Activated T-cell treated with anti-CD3 and anti-CD28 coated beads, Interleukin-2, amount 50 U/mL, for 1 hour (primary cell): Measurements from ENCODE around the gene SLC50A1.

Source experiments
- DNase-seq: peaks from one replicate; pipeline ENCODE4 v3.0.0-alpha.2; 2020

Gene SLC50A1

DNA sequence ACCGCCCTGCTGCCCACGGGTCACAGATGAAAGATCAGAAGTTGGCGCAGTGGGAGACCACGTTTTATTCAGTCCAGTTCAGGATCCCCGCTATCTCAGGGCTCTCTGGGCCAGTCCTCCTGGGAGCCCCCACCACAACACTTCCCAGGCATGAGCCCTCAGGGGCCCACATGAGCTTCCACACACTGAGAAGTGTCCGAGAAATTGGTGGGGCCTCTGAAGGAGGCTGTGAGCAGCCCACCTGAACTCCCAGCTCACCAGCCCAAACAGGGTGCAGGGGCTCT lies 50.1 kb downstream of the SLC50A1 start:
- DNase-seq, result no peak

DNA sequence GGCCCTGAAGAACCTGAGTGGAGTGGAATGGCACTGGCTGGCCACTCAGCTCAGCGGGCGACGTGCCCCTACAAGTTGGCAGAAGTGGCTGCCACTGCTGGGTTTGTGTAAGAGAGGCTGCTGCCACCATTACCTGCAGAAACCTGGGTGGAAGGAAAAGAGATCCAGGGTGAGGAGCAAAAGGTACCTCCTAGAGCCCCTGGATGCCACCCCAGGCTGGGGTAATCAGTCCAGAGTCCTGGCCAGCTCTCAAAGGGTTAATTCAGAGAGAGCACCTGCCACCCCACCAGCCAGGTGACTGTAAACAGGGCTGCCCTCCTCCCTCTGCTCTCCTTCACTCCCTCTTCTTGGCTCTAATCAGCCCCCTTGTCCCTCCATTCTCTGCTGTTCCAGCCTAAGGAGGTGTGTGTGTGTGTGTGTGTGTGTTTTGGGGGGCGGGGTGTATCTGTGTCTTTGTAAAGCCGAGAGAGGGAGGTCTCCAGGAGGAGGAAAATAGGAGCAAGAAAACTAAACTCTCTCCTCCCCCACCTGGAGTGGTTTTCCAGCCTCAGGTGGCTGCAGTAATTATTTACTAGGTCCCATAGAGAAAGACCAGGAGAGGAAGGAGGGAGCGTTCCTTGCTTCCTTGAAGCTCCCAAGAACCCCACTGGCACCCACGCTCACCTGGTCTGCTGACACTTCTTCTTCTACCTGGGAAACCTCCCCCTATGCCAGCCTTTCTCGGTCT lies 50.6 kb downstream of the SLC50A1 start:
- no peak for DNase-seq

DNA sequence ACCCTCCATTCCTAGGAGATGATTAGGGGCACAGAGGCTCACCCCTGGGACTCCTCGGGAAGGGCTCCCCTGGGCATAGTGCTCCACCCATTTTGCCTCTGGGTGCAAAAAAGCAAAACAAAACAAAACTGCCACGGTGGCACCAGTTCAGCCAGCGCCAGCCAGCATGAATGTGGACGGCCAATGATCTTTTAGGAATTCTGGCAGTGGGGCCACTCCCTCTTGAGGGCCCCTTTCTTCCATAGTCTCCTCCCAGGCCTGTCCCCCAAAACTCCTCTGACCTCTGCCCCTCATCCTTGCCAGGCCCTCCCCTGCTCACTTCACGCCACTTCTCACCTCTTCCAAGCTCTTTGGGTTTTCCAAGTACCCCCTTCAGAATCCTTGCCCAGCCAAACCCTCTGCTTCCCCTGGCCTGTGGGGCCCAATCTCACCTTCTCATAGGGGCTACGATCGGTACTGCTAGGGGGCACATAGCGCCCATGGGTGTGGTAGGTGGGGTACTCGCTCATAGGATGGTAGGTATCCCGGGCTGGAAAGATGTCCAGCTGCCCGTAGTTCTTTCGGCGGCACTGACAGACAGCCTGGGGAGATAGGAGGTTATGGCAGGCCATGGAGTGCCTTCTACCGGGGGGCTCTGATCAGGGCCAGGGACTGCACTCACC lies 51.3 kb downstream of the SLC50A1 start:
- DNase-seq, result no peak

DNA sequence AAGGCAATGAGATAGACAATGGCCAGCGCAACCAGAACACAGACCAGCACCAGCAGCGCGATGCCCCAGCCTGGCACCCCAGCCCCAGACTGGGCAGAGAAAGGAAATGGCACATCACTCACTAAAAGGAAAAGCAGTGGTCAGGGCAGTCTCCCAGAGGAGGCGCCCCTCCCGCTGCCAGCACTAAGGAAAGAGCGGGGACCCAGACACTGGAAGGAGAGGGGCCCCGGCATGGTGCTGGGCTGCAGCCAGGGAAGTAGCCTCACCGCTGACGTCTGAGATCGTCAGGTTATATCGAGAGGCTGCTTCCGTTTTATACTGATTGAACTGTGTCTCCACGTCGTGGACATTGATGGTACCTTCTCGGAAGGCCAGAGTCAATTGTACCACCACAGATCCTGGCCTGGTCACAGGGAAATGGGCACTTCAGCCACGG lies 51.8 kb downstream of the SLC50A1 start:
- DNase-seq, result no peak

DNA sequence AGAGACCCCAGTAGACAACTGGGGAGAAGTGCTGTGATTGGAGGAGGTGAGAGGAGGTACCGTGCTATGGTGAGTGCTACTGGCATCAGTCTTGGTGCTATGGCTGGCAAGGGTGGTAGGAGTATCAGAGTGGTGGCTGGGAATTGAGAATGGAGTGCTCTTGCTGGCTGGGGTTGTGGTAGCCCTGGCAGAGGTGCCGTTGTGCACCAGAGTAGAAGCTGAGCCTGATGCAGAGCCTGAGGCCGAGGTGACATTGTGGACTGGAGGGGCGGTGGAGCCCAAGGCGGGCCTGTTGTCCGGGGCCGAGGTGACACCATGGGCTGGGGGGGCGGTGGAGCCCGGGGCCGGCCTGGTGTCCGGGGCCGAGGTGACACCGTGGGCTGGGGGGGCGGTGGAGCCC lies 52.6 kb downstream of the SLC50A1 start:
- DNase-seq, result no peak
